D721Med (cell line): Measurements from ENCODE around the gene PLD1.

Experiments used
- DNase-seq: peaks from one replicate; pipeline ENCODE4 v3.0.0; 2011; ENCODE audit warnings: low spot score; ENCODE audit not compliant: insufficient read length
- FAIRE-seq: peaks from 2 replicates; lab custom pipeline; 2011; peaks lifted over from hg19 to GRCh38; lab: Jason Lieb, UNC
- CTCF ChIP-seq: IDR thresholded peaks from 2 replicates; pipeline ENCODE4 v1.5.1; 2012; ENCODE audit warnings: mild to moderate bottlenecking, control low read depth; ENCODE audit not compliant: insufficient read depth; ENCODE audit errors: missing control alignments

PLD1 gene

GRCh38 chr3:171712171-171712938, 97.9 kb downstream of the PLD1 start:
- DNase-seq = no peak
- no peak for TF ChIP-seq CTCF
- FAIRE-seq = no peak

GRCh38 chr3:171711461-171712170, 98.7 kb downstream of the PLD1 start:
- TF ChIP-seq CTCF = no peak
- no peak for DNase-seq
- FAIRE-seq = no peak

- DNase-seq = no peak
- no peak for TF ChIP-seq CTCF
- no peak for FAIRE-seq
Observed at GRCh38 chr3:171710359-171710758, 99.9 kb downstream of the PLD1 start.

- TF ChIP-seq CTCF = no peak
- DNase-seq (no peak), FAIRE-seq (no peak)
Observed at GRCh38 chr3:171704814-171705213, 105.5 kb downstream of the PLD1 start.

- no peak for FAIRE-seq
- TF ChIP-seq CTCF = peak; percentile 66
- DNase-seq = no peak
Observed at GRCh38 chr3:171704002-171704401, 106.3 kb downstream of the PLD1 start.

- no peak for DNase-seq
- no peak for FAIRE-seq
Observed at GRCh38 chr3:171703144-171703543, 107.1 kb downstream of the PLD1 start.

More at GRCh38 chr3:171703144-171703543, 107.1 kb downstream of the PLD1 start:
- TF ChIP-seq CTCF = no peak
